Superior temporal gyrus (tissue), 1 donor: ENCODE results near the gene TYW1.
A peak's percentile ranks its signal among the peaks of the same experiment; 100 is the strongest.
"Not testable (repeated sequence)": the region's sequence is repeated elsewhere in the genome, so short reads cannot be mapped to it uniquely, and the experiment has no call there.

Experiments used
- DNase-seq: peaks from one replicate; pipeline ENCODE4 v3.0.0-alpha.2; 2016; ENCODE audit errors: extremely low spot score

TYW1 gene

DNA sequence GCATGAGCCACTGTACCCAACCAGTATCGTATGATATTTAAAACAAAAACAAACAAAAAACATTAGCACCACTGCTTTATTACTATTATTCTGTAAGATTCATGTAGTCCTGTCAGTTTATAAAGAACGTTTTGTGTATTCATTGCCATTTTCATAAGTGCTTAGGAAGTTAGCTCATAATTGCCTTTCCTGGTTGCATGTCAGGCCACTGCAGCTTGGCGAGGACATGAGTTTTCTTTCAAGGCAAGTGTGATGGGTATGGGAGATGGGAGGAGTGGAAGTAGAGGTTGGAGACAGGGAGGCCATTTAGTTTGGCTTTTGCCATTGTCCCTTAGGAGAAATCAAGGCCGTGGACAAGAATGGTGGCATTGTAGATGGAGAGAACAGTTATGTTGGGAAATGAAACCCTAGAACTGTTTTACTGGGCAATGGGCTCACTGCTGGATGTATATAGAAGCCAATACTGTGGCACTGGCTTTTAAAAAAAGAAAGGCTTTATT lies 48.9 kb downstream of the TYW1 start:
- DNase-seq, result no peak

DNA sequence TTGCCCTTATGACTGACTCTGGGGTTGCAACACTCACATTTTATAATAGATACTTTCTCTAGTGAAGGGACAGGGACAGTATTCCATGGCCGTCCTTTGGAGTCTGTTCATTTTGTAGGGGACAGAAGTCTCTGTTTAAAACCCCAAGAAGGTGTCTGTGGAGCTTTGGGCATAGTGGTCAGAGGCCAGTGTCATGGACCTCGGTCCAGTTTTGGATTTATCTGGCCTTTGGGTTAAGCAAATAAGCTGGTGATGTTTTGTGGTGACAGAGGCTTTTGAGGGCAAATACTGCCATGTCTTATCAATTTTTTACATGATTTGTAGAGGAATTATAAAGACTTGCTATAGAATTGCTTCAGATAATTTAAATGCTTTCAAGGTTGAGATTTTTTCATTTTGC lies 50.2 kb downstream of the TYW1 start:
- not testable (repeated sequence) for DNase-seq

DNA sequence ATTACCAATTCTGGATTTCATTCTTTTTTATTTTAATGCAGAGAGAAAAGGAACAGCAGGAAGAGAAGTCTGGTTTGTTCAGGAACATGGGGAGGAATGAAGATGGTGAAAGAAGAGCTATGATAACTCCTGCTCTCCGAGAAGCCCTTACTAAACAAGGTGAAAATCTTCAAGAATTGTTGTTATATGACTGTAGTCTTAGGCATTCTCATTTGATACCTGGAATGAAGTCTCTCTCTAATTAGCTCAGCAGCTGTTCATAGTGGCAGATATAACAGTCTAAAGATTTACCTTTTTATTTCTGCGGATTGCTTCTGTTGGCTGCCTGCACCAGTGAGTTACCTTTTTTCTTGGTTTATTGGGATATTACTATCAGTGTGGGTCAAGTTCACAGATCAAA lies 53.3 kb downstream of the TYW1 start:
- not testable (repeated sequence) for DNase-seq

DNA sequence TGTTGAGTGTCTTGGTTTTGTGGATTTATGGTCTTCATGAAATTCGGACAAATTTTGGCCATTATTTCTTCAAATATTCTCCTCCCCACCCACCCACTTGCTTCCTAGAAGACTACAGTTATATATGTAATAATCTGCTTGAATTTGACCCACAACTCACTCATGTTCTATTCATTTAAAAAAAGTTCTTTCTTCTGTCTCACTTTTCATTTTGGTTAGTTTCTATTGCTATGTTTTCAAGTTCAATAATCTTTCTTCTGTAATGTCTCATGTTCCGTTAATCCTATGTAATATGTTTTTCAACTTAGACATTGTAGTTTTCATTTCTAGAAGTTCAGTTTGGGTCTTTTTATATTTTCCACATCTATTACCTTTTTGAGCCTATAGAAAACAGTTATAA lies 55.5 kb downstream of the TYW1 start:
- not testable (repeated sequence) for DNase-seq

DNA sequence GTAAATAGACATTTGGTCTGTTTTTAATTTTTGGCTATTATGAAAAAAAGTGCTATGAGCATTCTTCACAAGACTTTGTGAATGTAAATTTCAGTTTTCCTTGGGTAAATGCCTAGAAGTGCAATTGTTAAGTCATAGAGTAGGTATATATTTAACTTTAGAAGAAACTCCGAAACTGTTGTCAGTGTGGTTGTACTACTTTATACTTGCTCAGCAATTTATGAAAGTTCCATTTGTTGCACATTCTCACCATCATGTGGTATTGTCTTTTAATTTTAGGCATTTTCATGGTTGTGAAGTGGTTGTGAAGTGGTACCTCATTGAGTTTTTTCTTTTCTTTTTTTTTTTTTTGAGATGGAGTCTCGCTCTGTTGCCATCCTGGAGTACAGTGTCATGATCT lies 60.0 kb downstream of the TYW1 start:
- no peak for DNase-seq

DNA sequence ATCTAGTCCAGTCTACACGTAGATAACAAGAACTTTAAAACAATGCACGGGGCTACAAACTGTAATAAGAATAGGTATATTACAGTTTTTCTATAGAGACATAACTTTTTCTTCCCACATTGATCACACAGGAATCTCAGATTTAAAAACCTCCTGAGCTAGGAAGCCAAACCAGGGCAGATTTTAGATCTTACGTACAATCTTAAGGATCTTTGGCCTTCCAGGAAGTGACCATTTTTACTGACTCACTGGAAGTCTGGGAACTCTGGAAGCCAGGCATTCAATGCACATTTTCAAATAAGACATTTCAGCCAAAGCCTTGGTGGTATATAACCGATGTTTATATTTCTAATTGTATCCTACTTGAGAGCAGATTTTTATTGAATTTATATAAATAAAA lies 64.7 kb downstream of the TYW1 start:
- DNase-seq, result not testable (repeated sequence)

DNA sequence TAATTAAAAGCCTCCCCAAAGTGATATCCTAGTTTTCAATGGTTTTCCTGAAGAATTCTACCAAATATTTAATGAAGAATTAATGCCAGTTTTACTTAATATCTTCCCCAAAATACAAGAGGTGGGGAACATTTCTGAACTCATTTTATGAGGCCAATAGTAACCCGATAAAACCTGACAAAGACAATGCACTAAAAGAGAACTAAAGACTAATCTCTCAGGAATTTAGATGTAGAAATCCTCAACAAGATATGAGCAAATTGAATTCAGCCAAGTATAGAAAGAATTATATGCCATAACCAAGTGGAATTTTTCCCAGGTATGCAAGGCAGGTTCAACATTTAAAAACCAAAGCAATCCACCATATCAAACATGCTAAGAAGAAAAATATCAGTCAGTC lies 66.2 kb downstream of the TYW1 start:
- not testable (repeated sequence) for DNase-seq

DNA sequence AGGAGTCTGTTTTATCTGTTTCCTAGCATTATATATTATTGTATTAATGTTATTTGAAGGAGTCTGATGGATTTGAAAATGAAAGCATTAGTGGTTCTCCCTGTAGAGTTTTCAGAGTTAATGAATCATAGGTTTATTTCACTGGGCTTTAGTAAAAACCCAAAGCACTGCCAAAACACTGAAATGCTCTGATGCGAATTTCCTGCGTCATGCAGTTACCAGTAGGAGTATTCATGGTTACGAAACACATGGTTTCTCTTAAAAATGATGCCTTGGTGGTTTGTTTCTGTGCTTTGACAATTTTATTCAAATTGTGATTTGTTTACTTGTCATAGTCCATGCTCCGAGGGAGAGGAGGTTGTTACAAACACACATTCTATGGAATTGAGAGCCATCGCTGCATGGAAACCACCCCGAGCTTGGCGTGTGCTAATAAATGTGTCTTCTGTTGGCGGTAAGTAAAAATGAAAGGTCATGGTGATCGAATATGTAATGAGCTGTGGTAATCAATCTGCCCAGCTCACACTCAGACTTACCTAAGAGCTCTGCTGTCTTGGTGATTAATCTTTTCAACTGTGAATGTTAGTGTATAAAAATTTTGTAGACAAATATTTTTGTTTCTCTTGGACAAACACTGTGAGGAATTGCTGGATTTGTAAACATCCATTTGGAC lies 70.5 kb downstream of the TYW1 start:
- DNase-seq, result peak; percentile 22

DNA sequence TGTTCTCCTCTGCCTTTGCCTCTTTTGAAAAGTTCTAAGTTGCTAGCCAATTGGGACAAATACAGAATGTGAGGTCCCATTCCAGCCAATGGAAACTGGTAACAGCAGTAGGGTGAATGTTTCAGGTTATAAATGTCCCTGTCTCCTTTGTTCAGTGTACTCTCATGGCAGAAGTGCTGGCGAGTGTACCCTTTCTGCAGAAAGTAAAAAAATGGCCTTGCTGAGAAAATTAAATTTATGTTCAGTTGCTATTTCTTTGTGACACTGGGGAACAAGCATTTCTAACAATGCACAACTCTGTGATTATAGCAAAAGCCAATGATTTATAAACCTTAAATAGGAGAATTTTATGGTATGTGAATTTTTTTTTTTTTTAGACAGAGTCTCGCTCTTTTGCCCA lies 79.5 kb downstream of the TYW1 start:
- not testable (repeated sequence) for DNase-seq

DNA sequence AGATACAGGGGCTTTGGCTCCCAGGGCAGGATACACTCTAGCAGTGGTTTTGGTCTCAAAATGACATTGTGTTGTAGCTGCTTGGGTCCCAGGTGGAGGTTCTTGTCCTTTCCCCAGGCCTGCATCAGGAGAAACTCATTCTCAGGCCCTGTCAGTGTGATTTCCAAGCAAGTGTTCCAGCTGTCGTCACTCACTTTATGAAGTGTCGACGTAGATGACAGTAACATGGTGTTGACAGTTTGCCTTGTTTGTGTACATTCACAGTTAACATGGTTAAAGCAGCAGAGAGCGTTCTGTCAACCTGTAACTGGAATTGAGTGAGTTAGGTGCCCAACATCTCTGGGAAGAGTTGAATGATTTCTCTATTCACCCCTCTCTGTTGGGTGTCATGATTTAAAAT lies 86.2 kb downstream of the TYW1 start:
- not testable (repeated sequence) for DNase-seq

DNA sequence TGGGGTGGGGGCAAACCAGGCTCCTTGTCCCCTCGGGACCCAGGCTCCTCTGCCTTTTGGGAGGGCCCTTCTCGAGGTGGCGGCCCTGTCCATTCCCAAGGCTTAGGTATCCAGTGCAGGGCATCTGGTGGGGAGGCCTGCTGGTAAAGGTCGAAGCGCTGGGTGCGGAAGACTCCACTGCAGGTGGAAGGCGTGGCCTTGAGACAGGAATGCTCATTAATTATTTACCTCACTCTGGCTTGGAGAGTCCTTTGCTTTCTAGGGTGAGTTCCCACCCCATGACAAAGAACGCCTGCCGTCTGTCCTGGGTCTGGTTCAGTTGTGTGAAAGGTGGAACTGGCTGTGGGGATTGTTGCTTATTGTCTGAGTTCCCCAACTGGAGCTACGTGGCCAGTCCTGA lies 92.6 kb downstream of the TYW1 start:
- DNase-seq, result not testable (repeated sequence)

DNA sequence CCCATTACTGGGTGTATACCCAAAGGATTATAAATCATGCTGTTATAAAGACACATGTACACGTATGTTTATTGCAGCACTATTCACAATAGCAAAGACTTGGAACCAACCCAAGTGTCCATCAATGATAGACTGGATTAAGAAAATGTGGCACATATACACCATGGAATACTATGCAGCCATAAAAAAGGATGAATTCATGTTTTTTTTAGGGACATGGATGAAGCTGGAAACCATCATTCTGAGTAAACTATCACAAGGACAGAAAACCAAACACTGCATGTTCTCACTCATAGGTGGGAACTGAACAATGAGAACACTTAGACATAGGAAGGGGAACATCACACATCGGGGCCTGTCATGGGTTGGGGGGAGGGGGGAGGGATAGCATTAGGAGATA lies 94.4 kb downstream of the TYW1 start:
- not testable (repeated sequence) for DNase-seq

DNA sequence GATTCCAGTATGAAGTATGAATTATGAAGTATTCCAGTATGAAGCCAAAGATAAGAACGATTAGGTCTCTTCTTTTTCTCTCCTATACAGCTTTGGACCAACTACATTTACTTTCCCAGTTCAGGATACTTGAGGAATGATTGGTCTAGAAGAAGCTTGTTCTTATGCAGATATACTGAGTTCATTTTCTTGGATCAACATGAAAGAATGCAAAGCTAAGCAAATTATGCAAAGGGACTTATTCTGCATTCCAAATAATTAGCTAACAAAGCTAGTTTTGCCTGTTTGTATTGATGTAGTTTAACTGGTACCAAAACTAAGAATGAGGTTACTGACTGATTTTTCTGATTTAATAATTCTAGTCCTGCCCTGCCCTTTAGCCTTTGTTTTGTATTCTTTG lies 101.4 kb downstream of the TYW1 start:
- DNase-seq, result not testable (repeated sequence)

DNA sequence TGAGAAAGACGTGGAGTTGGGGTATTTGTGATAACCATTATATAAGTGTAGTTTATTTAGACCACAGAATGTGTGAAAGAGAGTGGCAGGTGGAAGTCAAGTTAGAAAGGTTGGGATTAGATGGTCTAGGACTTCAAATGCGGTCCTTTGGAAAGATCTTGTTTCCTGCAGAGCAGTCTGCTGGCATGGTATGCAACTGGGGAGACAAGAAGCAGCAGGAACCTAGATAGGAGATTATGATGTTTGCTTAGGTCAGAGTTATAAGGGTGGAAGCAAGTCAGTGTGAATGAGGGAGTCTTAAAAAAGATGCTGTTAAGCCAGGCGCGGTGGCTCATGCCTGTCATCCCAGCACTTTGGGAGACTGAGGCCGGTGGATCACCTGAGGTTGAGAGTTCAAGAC lies 102.8 kb downstream of the TYW1 start:
- not testable (repeated sequence) for DNase-seq

DNA sequence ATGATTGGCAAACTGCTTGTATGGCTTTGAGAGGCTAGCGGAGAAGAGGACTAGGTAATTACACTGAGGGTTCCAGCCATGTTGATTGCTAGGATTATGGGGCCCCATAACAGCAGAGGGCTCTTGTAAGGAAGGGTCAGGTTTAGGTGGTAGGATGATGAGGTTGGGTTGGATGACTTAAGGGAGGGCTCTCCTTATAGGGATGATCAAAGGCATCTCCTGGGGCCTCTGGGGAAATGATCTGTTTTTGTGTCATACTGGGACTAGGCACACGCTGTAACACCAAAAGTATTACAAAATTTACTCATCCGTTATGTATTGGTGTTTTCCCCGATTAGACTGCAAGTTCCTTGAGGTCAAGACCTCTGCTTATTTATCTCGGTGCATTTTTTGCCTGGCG lies 103.4 kb downstream of the TYW1 start:
- not testable (repeated sequence) for DNase-seq

DNA sequence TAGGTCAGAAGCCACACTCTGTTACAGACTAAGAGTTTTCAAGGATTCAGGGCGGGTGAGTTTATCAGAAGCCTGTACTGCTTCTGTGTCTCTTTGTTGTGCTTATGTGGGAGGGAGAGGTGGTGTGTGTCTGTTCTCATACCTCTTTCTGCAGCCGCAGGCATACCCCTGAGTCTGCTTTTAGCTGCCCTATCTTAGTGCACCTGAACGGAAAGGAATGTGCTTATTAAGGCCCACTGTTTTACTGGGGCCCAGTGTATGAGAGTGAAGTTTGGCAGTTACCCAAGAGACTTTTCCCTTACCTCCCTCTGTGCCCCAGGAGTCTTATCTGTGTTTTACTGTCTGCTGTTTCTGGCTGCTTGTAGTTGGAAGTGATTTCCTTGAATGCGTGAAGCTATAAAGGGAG lies 104.3 kb downstream of the TYW1 start:
- DNase-seq, result no peak

DNA sequence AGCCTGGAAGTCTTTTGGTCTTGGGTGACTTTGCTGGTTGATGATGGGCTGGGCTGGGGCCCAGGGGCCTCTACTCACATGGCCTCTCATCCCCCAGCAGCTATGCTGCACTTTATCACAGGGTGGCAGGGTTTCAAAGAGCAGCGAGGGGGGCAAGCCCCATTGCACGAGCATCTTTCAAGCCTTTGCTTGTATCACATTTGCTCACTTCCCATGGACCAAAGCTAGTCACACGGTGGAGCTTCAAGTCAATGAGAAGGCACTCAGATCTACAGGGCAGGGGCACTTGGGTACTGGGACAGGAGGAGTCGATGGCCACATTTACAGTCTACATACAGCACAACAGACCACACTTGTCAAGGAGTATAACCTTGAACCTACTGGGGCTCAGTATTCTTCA lies 108.3 kb downstream of the TYW1 start:
- not testable (repeated sequence) for DNase-seq

DNA sequence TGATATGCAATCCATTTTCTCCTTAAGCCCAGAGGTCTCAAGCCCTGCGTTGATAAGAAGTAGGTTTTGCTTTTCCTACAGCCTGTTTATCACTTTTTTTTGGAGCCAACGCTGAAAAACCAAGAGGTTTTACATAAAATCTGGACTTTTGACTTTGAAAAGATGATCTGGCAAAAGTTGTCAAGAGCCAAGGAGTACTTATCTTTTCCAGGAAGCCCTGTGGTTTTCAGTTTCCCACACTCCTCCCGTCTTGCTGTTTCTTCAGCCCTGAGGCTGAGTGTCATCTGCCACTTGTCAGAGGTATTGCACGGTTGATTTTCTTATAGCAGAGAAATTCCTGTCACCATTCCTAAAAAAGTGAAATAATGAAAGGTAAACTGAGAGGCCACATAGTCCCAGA lies 108.7 kb downstream of the TYW1 start:
- DNase-seq, result no peak

DNA sequence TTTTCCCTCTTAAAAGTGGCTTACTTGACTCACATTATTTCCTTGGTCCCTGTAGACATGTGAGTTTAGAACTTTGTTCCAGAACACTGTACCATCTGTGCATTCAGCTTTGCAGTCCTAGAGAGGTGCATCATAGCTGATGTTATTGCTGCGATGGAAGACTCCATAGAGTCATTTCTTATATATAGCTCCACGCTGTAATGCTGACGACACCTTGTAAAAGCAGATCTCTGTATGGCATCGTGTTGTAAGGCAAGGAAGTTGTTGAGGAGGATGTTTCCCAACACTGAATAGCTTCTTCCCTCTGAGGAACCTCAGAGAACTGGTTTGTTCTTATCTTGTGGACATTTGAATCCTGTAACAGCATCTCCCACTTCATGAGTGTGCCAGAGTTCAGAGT lies 109.6 kb downstream of the TYW1 start:
- DNase-seq, result not testable (repeated sequence)

DNA sequence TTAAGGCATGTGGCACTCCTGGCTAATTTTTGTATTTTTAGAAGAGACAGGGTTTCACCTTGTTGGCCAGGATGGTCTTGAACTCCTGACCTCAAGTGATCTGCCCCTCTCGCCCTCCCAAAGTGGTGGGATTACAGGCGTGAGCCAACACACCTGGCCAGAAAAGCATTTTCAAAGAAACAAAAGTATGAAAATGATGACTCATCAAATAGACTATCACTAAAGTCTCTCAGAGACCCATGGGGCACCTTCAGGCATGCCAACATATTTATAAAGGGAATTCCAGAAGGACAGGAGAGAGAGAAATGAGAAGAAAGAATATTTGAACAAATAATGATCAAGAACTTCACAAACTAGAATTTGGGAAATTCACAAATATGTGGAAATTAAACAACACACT lies 114.7 kb downstream of the TYW1 start:
- DNase-seq, result not testable (repeated sequence)

DNA sequence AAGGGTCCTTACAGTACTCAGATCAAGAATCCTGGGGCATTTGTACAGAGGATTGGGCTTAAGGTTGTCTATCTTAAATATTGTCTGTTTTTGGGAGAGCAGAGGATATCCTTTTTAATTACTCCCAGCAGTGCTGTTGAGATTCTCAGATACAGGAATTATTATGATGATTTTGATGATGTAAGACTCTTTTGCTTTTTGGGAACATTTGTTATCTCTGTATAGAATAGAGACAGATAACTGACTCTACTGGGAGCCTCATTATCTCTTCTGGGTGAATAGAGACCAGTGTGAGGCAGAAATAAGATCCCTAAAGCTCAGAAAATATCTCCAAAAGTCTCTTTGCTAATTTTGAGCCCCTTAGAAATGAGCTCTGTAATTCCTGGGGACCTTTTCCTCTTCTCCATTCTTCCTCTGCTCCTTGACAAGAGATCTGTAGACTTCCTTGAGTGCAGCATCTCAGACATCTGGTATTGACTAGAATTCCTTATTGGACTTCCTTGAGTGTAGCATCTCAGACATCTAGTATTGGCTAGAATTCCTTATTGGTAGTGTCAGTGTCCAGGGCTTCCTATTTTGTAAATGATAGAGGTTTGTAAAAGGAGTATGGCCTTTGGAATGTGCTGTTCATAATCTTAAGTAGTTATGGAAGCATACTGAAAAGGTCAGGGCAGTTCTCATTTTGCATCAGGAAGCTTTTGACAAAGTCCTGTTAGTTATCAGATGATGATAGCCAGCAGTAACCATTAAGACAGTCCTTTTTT lies 118.0 kb downstream of the TYW1 start:
- DNase-seq, result not testable (repeated sequence)

DNA sequence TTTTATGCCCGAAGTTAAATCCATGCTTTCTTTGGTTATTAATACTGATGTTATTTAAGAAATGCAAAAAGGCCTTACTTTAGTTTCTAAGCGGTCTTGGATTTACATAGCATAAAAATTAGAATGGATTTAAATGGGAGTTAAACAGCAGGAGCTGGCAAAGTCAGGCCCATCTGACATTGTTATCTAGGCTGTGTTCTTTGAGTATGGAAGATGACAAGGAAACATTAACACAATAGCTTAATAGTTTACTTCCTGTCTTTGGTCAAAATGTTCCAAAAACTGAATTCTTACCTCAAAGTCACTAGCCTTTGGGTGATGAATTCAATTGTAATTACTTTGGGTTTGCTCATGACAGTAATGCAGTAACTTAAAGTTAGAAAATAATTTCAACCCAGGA lies 123.9 kb downstream of the TYW1 start:
- DNase-seq, result not testable (repeated sequence)

DNA sequence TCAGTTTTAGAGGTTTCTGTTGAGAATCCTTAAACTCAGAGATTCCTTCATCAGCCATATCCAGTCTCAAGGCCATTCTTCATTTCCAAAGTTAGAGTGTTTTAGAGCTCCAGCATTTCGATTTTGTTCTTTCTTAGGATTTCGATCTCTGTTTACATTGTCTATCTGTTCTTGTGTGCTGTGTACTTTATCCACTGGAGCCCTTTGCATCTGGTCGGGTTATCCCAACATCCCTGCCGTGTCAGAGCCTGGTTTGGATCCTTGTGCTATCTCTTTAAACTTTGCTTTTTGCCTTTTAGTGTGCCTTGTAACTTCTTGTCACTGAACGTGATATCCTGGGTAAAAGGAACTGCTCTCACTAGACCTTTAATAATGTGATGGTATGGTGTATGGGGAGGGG lies 131.6 kb downstream of the TYW1 start:
- DNase-seq, result not testable (repeated sequence)
